Immature natural killer cell (primary cell): ENCODE results near the gene PDE4D. TPM values are rescaled to one million over a fixed set of nuclear protein-coding genes. Genes with fewer than 3 reads are reported as not detected.

Experiments
- DNase-seq, 3 donors: peaks; one replicate each; pipeline ENCODE4 v3.0.0; 2022; ENCODE audit warnings: mixed read lengths in 1 of 3
- H3K27ac Mint-ChIP-seq, 6 donors: one replicate each; pipeline ENCODE4 v1.8.0; 2020; ENCODE audit warnings: mixed read lengths in 6 of 6, mild to moderate bottlenecking in 5 of 6, inconsistent platforms in 4 of 6, moderate library complexity in 3 of 6
- H3K27me3 Mint-ChIP-seq, 3 donors: one replicate each; pipeline ENCODE4 v1.8.0; 2020 to 2021; ENCODE audit warnings: low read depth in 3 of 3, mild to moderate bottlenecking in 3 of 3, mixed read lengths in 3 of 3, moderate library complexity in 3 of 3, inconsistent platforms in 1 of 3
- H3K36me3 Mint-ChIP-seq, 3 donors: one replicate each; pipeline ENCODE4 v1.8.0; 2020; ENCODE audit warnings: mixed read lengths in 3 of 3, inconsistent platforms in 2 of 3, mild to moderate bottlenecking in 2 of 3
- H3K4me1 Mint-ChIP-seq, 2 donors: one replicate each; pipeline ENCODE4 v1.8.0; 2020; ENCODE audit warnings: inconsistent platforms in 2 of 2, mild to moderate bottlenecking in 2 of 2, mixed read lengths in 2 of 2, moderate library complexity in 1 of 2
- H3K4me3 Mint-ChIP-seq, 5 donors: one replicate each; pipeline ENCODE4 v1.8.0; 2020; ENCODE audit warnings: mild to moderate bottlenecking in 5 of 5, mixed read lengths in 5 of 5, inconsistent platforms in 3 of 5, moderate library complexity in 3 of 5
- H3K9me3 Mint-ChIP-seq, 6 donors: one replicate each; pipeline ENCODE4 v1.8.0; 2020; ENCODE audit warnings: mild to moderate bottlenecking in 6 of 6, mixed read lengths in 6 of 6, inconsistent platforms in 4 of 6, moderate library complexity in 3 of 6
- polyA plus RNA-seq, 3 donors: library from polyadenylated mRNA; unstranded; fragments of 300-500 nt; fragmentation: Illumina TruSeq; gene quantifications; one replicate each; pipeline ENCODE4 v1.2.3, GENCODE V29; 2021

Gene PDE4D
- polyA plus RNA-seq, 3 donors from 2014 or later: 10.7 to 15.4 (median 12.6) TPM

GRCh38 chr5:59089767-59090166 lies 803.8 kb downstream of the PDE4D start:
- Mint-ChIP-seq H3K27me3 (peaks cover 1 to 6% (median 3%) of the 10 kb centered on the region in 3 donors), H3K27ac (no peak overlapping the region), H3K4me1 (peaks cover 0 to 6% of the 10 kb centered on the region in 2 donors), H3K4me3 (no peak overlapping the region), H3K9me3 (no peaks in the 10 kb centered on the region), H3K36me3 (peaks cover 0 to 5% (median 4%) of the 10 kb centered on the region in 3 donors)
- no peak for DNase-seq

- Mint-ChIP-seq H3K9me3 (no peaks in the 10 kb centered on the region), H3K4me1 (peaks cover 0 to 4% of the 10 kb centered on the region in 2 donors), H3K27me3 (peaks cover 0 to 4% (median 1%) of the 10 kb centered on the region in 3 donors), H3K36me3 (peaks cover 0 to 5% (median 1%) of the 10 kb centered on the region in 3 donors), H3K27ac (peak overlapping the region in 4 of 6 donors; percentile 4 to 21 (median 11)), H3K4me3 (no peak overlapping the region)
- no peak for DNase-seq
These were observed 805.0 kb downstream of the PDE4D start for GRCh38 chr5:59088546-59088945.

- H3K4me3 Mint-ChIP-seq: no peak overlapping the region
- no peak for DNase-seq
- H3K27me3 Mint-ChIP-seq: peaks cover 0 to 4% (median 2%) of the 10 kb centered on the region in 3 donors
- no peaks in the 10 kb centered on the region for H3K9me3 Mint-ChIP-seq
- peaks cover 0 to 5% (median 0%) of the 10 kb centered on the region in 3 donors for H3K36me3 Mint-ChIP-seq
- H3K4me1 Mint-ChIP-seq: peaks cover 0 to 2% of the 10 kb centered on the region in 2 donors
- peak overlapping the region in 3 of 6 donors; percentile 4 to 52 (median 11) for H3K27ac Mint-ChIP-seq
These were observed 807.5 kb downstream of the PDE4D start for GRCh38 chr5:59086024-59086423.

- Mint-ChIP-seq H3K27ac (peak overlapping the region in 1 of 6 donors; percentile 40), H3K9me3 (no peaks in the 10 kb centered on the region), H3K27me3 (peaks cover 3 to 5% (median 5%) of the 10 kb centered on the region in 3 donors), H3K36me3 (peaks cover 0 to 3% (median 0%) of the 10 kb centered on the region in 3 donors), H3K4me1 (peaks cover 0 to 1% of the 10 kb centered on the region in 2 donors), H3K4me3 (no peak overlapping the region)
- DNase-seq: no peak
These were observed 811.8 kb downstream of the PDE4D start for GRCh38 chr5:59081693-59082092.

- no peak overlapping the region for H3K4me3 Mint-ChIP-seq
- H3K9me3 Mint-ChIP-seq: no peaks in the 10 kb centered on the region
- no peak for DNase-seq
- peak overlapping the region in 2 of 6 donors; percentile 6 to 83 for H3K27ac Mint-ChIP-seq
- no peaks in the 10 kb centered on the region for H3K36me3 Mint-ChIP-seq
- H3K4me1 Mint-ChIP-seq: peaks cover 0 to 1% of the 10 kb centered on the region in 2 donors
- H3K27me3 Mint-ChIP-seq: peaks cover 3% of the 10 kb centered on the region in 3 donors
These were observed 813.6 kb downstream of the PDE4D start for GRCh38 chr5:59079622-59080620.

GRCh38 chr5:59071755-59072549 lies 821.6 kb downstream of the PDE4D start:
- Mint-ChIP-seq H3K4me3 (no peak overlapping the region), H3K27me3 (peaks cover 0 to 7% (median 2%) of the 10 kb centered on the region in 3 donors), H3K9me3 (peaks cover 0 to 5% (median 0%) of the 10 kb centered on the region in 6 donors), H3K27ac (no peak overlapping the region), H3K4me1 (no peaks in the 10 kb centered on the region), H3K36me3 (peaks cover 0 to 4% (median 0%) of the 10 kb centered on the region in 3 donors)
- no peak for DNase-seq

GRCh38 chr5:59069438-59070079 lies 824.0 kb downstream of the PDE4D start:
- H3K4me3 Mint-ChIP-seq: no peak overlapping the region
- DNase-seq: no peak
- H3K27ac Mint-ChIP-seq: no peak overlapping the region
- peaks cover 0 to 5% (median 0%) of the 10 kb centered on the region in 6 donors for H3K9me3 Mint-ChIP-seq
- peaks cover 0 to 10% (median 0%) of the 10 kb centered on the region in 3 donors for H3K36me3 Mint-ChIP-seq
- peaks cover 0 to 6% (median 2%) of the 10 kb centered on the region in 3 donors for H3K27me3 Mint-ChIP-seq
- no peaks in the 10 kb centered on the region for H3K4me1 Mint-ChIP-seq

GRCh38 chr5:59067956-59068656 lies 825.4 kb downstream of the PDE4D start:
- Mint-ChIP-seq H3K4me3 (no peak overlapping the region), H3K9me3 (peaks cover 0 to 4% (median 0%) of the 10 kb centered on the region in 6 donors), H3K27me3 (peaks cover 0 to 6% (median 2%) of the 10 kb centered on the region in 3 donors), H3K4me1 (no peaks in the 10 kb centered on the region), H3K27ac (no peak overlapping the region), H3K36me3 (peaks cover 0 to 7% (median 0%) of the 10 kb centered on the region in 3 donors)
- DNase-seq: no peak

GRCh38 chr5:59066367-59067163 lies 827.0 kb downstream of the PDE4D start:
- Mint-ChIP-seq H3K27me3 (peaks cover 0 to 3% (median 2%) of the 10 kb centered on the region in 3 donors), H3K4me1 (no peaks in the 10 kb centered on the region), H3K9me3 (peaks cover 0 to 2% (median 0%) of the 10 kb centered on the region in 6 donors), H3K4me3 (no peak overlapping the region), H3K27ac (peak overlapping the region in 1 of 6 donors; percentile 20), H3K36me3 (peaks cover 0 to 6% (median 0%) of the 10 kb centered on the region in 3 donors)
- no peak for DNase-seq

- Mint-ChIP-seq H3K4me3 (no peak overlapping the region), H3K36me3 (peaks cover 0 to 6% (median 0%) of the 10 kb centered on the region in 3 donors), H3K9me3 (no peaks in the 10 kb centered on the region), H3K27me3 (peaks cover 0 to 10% (median 0%) of the 10 kb centered on the region in 3 donors), H3K27ac (no peak overlapping the region), H3K4me1 (no peaks in the 10 kb centered on the region)
- no peak for DNase-seq
These were observed 828.0 kb downstream of the PDE4D start for GRCh38 chr5:59065554-59065953.

GRCh38 chr5:59064293-59064692 lies 829.2 kb downstream of the PDE4D start:
- no peak overlapping the region for H3K4me3 Mint-ChIP-seq
- H3K9me3 Mint-ChIP-seq: no peaks in the 10 kb centered on the region
- H3K4me1 Mint-ChIP-seq: no peaks in the 10 kb centered on the region
- peaks cover 0 to 10% (median 0%) of the 10 kb centered on the region in 3 donors for H3K27me3 Mint-ChIP-seq
- no peak overlapping the region for H3K27ac Mint-ChIP-seq
- H3K36me3 Mint-ChIP-seq: peaks cover 0 to 6% (median 0%) of the 10 kb centered on the region in 3 donors
- DNase-seq: no peak
